ENCODE data around the gene DGLUCY.
"Not testable (repeated sequence)": the region's sequence is repeated elsewhere in the genome, so short reads cannot be mapped to it uniquely, and the experiment has no call there.

DGLUCY gene

GRCh38 chr14:91197631-91198030, 83.8 kb downstream of the DGLUCY start:
- Histone ChIP-seq H3K9me3 (ENCODE audit: control insufficient read depth in 1 of 2, low read length in 2 of 2) (peaks cover 0 to 2% of the 10 kb centered on the region in 2 donors), H3K4me3 (ENCODE audit: low read depth in 1 of 2, low read length in 2 of 2) (no peak overlapping the region), H3K4me1 (ENCODE audit: control insufficient read depth in 1 of 2, insufficient read depth in 2 of 2, low read length in 2 of 2) (peaks cover 0 to 5% of the 10 kb centered on the region in 2 donors), H3K27me3 (ENCODE audit: control insufficient read depth in 1 of 2, insufficient read depth in 2 of 2, low read length in 2 of 2) (no peaks in the 10 kb centered on the region), H3K36me3 (ENCODE audit: control insufficient read depth in 1 of 2, insufficient read depth in 2 of 2, low read length in 2 of 2) (peaks cover 37 to 77% of the 10 kb centered on the region in 2 donors), H3K27ac (ENCODE audit: low read depth, low read length) (no peak overlapping the region), H3K9ac (ENCODE audit: low read depth in 1 of 2, low read length in 2 of 2) (no peak overlapping the region)

GRCh38 chr14:91200802-91201201, 86.9 kb downstream of the DGLUCY start:
- H3K27me3 ChIP-seq (ENCODE audit: control insufficient read depth in 1 of 2, insufficient read depth in 2 of 2, low read length in 2 of 2); H3K4me1 ChIP-seq (ENCODE audit: control insufficient read depth in 1 of 2, insufficient read depth in 2 of 2, low read length in 2 of 2); H3K9ac ChIP-seq (ENCODE audit: low read depth in 1 of 2, low read length in 2 of 2); H3K27ac ChIP-seq (ENCODE audit: low read depth, low read length); H3K9me3 ChIP-seq (ENCODE audit: control insufficient read depth in 1 of 2, low read length in 2 of 2); H3K4me3 ChIP-seq (ENCODE audit: low read depth in 1 of 2, low read length in 2 of 2): not testable (repeated sequence)
- H3K36me3 ChIP-seq (ENCODE audit: control insufficient read depth in 1 of 2, insufficient read depth in 2 of 2, low read length in 2 of 2), result peaks cover 55 to 86% of the 10 kb centered on the region in 2 donors

- no peak overlapping the region for H3K4me3 ChIP-seq (ENCODE audit: low read depth in 1 of 2, low read length in 2 of 2)
- no peak overlapping the region for H3K9ac ChIP-seq (ENCODE audit: low read depth in 1 of 2, low read length in 2 of 2)
- H3K9me3 ChIP-seq (ENCODE audit: control insufficient read depth in 1 of 2, low read length in 2 of 2), result peaks cover 0 to 2% of the 10 kb centered on the region in 2 donors
- H3K36me3 ChIP-seq (ENCODE audit: control insufficient read depth in 1 of 2, insufficient read depth in 2 of 2, low read length in 2 of 2), result peaks cover 50 to 86% of the 10 kb centered on the region in 2 donors
- no peak overlapping the region for H3K27ac ChIP-seq (ENCODE audit: low read depth, low read length)
- H3K4me1 ChIP-seq (ENCODE audit: control insufficient read depth in 1 of 2, insufficient read depth in 2 of 2, low read length in 2 of 2), result peaks cover 0 to 5% of the 10 kb centered on the region in 2 donors
- H3K27me3 ChIP-seq (ENCODE audit: control insufficient read depth in 1 of 2, insufficient read depth in 2 of 2, low read length in 2 of 2), result no peaks in the 10 kb centered on the region
These were observed 88.5 kb downstream of the DGLUCY start for GRCh38 chr14:91202234-91202974.

DNA sequence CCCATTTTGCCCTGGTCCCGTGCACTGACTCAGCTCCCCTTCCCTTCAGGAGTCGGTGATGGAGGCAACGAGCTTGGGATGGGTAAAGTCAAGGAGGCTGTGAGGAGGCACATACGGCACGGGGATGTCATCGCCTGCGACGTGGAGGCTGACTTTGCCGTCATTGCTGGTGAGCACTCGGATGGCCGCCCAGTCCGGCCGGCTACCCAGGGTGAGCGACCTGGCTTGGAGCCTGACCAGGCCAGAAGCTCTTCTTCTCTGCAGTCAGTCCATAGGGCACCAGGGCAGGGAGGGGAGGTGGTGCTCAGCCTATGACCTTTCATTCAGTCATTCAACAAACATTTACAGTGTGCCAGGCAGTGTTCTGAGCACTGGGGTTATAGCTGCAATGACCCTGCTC, 90.8 kb downstream of the DGLUCY start:
- Histone ChIP-seq H3K36me3 (ENCODE audit: control insufficient read depth in 1 of 2, insufficient read depth in 2 of 2, low read length in 2 of 2) (peaks cover 40 to 78% of the 10 kb centered on the region in 2 donors), H3K9ac (ENCODE audit: low read depth in 1 of 2, low read length in 2 of 2) (no peak overlapping the region), H3K4me3 (ENCODE audit: low read depth in 1 of 2, low read length in 2 of 2) (no peak overlapping the region), H3K27ac (ENCODE audit: low read depth, low read length) (no peak overlapping the region), H3K27me3 (ENCODE audit: control insufficient read depth in 1 of 2, insufficient read depth in 2 of 2, low read length in 2 of 2) (no peaks in the 10 kb centered on the region), H3K4me1 (ENCODE audit: control insufficient read depth in 1 of 2, insufficient read depth in 2 of 2, low read length in 2 of 2) (peaks cover 0 to 5% of the 10 kb centered on the region in 2 donors), H3K9me3 (ENCODE audit: control insufficient read depth in 1 of 2, low read length in 2 of 2) (peaks cover 0 to under 1% of the 10 kb centered on the region in 2 donors)

GRCh38 chr14:91205459-91205858, 91.6 kb downstream of the DGLUCY start:
- Histone ChIP-seq H3K4me3 (ENCODE audit: low read depth in 1 of 2, low read length in 2 of 2) (no peak overlapping the region), H3K36me3 (ENCODE audit: control insufficient read depth in 1 of 2, insufficient read depth in 2 of 2, low read length in 2 of 2) (peaks cover 37 to 78% of the 10 kb centered on the region in 2 donors), H3K9me3 (ENCODE audit: control insufficient read depth in 1 of 2, low read length in 2 of 2) (no peaks in the 10 kb centered on the region), H3K27me3 (ENCODE audit: control insufficient read depth in 1 of 2, insufficient read depth in 2 of 2, low read length in 2 of 2) (no peaks in the 10 kb centered on the region), H3K9ac (ENCODE audit: low read depth in 1 of 2, low read length in 2 of 2) (no peak overlapping the region), H3K4me1 (ENCODE audit: control insufficient read depth in 1 of 2, insufficient read depth in 2 of 2, low read length in 2 of 2) (peaks cover 0 to 5% of the 10 kb centered on the region in 2 donors), H3K27ac (ENCODE audit: low read depth, low read length) (no peak overlapping the region)

DNA sequence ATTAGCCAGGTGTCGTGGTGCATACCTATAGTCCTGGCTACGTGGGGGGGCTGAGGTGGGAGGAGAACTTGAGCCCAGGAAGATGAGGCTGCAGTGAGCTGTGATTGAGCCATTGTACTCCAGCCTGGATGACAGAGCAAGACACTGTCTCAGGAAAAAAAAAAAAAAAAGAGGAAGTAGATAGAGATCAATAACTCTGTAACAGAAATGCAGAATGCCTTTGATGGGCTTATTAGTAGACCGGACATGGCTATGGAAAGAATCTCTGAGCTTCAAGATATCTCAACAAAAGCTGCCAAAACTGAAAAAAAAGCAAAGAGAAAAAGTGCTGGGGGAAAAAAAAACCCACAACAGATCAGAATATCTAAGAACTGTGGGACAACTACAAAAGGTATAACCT, 93.1 kb downstream of the DGLUCY start:
- H3K27me3 ChIP-seq (ENCODE audit: control insufficient read depth in 1 of 2, insufficient read depth in 2 of 2, low read length in 2 of 2), result no peaks in the 10 kb centered on the region
- H3K27ac ChIP-seq (ENCODE audit: low read depth, low read length), result no peak overlapping the region
- peaks cover 0 to 4% of the 10 kb centered on the region in 2 donors for H3K4me1 ChIP-seq (ENCODE audit: control insufficient read depth in 1 of 2, insufficient read depth in 2 of 2, low read length in 2 of 2)
- H3K9ac ChIP-seq (ENCODE audit: low read depth in 1 of 2, low read length in 2 of 2), result no peak overlapping the region
- H3K36me3 ChIP-seq (ENCODE audit: control insufficient read depth in 1 of 2, insufficient read depth in 2 of 2, low read length in 2 of 2), result peaks cover 39 to 83% of the 10 kb centered on the region in 2 donors
- H3K9me3 ChIP-seq (ENCODE audit: control insufficient read depth in 1 of 2, low read length in 2 of 2), result no peaks in the 10 kb centered on the region
- no peak overlapping the region for H3K4me3 ChIP-seq (ENCODE audit: low read depth in 1 of 2, low read length in 2 of 2)

DNA sequence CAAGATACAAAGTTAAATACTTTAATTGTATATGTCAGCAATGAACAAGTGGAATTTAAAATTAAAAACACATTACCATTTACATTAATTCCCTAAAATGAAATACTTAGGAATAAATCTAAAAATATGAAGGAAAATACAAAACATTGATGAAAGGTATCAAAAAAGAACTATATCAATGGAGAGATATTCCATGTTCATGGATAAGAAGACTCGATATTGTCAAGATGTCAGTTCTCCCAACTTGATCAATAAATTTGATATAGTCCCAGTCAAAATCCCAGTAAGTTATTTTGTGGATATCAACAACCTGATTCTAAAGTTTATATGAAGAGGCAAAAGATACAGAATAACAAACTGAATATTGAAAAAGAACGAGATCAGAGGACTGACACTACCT, 97.1 kb downstream of the DGLUCY start:
- H3K27ac ChIP-seq (ENCODE audit: low read depth, low read length), result no peak overlapping the region
- H3K4me1 ChIP-seq (ENCODE audit: control insufficient read depth in 1 of 2, insufficient read depth in 2 of 2, low read length in 2 of 2), result no peaks in the 10 kb centered on the region
- no peak overlapping the region for H3K9ac ChIP-seq (ENCODE audit: low read depth in 1 of 2, low read length in 2 of 2)
- no peaks in the 10 kb centered on the region for H3K9me3 ChIP-seq (ENCODE audit: control insufficient read depth in 1 of 2, low read length in 2 of 2)
- H3K4me3 ChIP-seq (ENCODE audit: low read depth in 1 of 2, low read length in 2 of 2), result no peak overlapping the region
- peaks cover 17 to 64% of the 10 kb centered on the region in 2 donors for H3K36me3 ChIP-seq (ENCODE audit: control insufficient read depth in 1 of 2, insufficient read depth in 2 of 2, low read length in 2 of 2)
- no peaks in the 10 kb centered on the region for H3K27me3 ChIP-seq (ENCODE audit: control insufficient read depth in 1 of 2, insufficient read depth in 2 of 2, low read length in 2 of 2)

- H3K27me3 ChIP-seq (ENCODE audit: control insufficient read depth in 1 of 2, insufficient read depth in 2 of 2, low read length in 2 of 2), result no peaks in the 10 kb centered on the region
- H3K36me3 ChIP-seq (ENCODE audit: control insufficient read depth in 1 of 2, insufficient read depth in 2 of 2, low read length in 2 of 2), result peaks cover 24 to 63% of the 10 kb centered on the region in 2 donors
- H3K4me1 ChIP-seq (ENCODE audit: control insufficient read depth in 1 of 2, insufficient read depth in 2 of 2, low read length in 2 of 2), result no peaks in the 10 kb centered on the region
- H3K9me3 ChIP-seq (ENCODE audit: control insufficient read depth in 1 of 2, low read length in 2 of 2), result no peaks in the 10 kb centered on the region
- no peak overlapping the region for H3K9ac ChIP-seq (ENCODE audit: low read depth in 1 of 2, low read length in 2 of 2)
- H3K27ac ChIP-seq (ENCODE audit: low read depth, low read length), result no peak overlapping the region
- H3K4me3 ChIP-seq (ENCODE audit: low read depth in 1 of 2, low read length in 2 of 2), result no peak overlapping the region
These were observed 100.4 kb downstream of the DGLUCY start for GRCh38 chr14:91214306-91214705.

DNA sequence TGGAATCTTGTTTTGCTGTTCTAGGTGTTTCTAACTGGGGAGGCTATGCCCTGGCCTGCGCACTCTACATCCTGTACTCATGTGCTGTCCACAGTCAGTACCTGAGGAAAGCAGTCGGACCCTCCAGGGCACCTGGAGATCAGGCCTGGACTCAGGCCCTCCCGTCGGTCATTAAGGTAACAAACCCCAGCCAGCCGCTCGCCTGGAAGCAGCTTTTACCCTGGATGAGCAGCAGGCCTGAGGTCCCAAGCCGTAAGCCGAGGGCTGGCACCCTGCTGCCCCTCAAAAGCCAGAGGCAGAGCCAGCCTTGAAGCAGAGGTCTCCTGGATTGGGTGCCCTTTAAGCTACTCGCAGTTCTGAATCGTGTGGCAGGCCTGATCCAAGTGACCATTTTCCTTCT, 101.5 kb downstream of the DGLUCY start:
- H3K9ac ChIP-seq (ENCODE audit: low read depth in 1 of 2, low read length in 2 of 2), result no peak overlapping the region
- H3K36me3 ChIP-seq (ENCODE audit: control insufficient read depth in 1 of 2, insufficient read depth in 2 of 2, low read length in 2 of 2), result peaks cover 22 to 64% of the 10 kb centered on the region in 2 donors
- no peak overlapping the region for H3K4me3 ChIP-seq (ENCODE audit: low read depth in 1 of 2, low read length in 2 of 2)
- no peaks in the 10 kb centered on the region for H3K9me3 ChIP-seq (ENCODE audit: control insufficient read depth in 1 of 2, low read length in 2 of 2)
- no peak overlapping the region for H3K27ac ChIP-seq (ENCODE audit: low read depth, low read length)
- no peaks in the 10 kb centered on the region for H3K4me1 ChIP-seq (ENCODE audit: control insufficient read depth in 1 of 2, insufficient read depth in 2 of 2, low read length in 2 of 2)
- H3K27me3 ChIP-seq (ENCODE audit: control insufficient read depth in 1 of 2, insufficient read depth in 2 of 2, low read length in 2 of 2), result no peaks in the 10 kb centered on the region

DNA sequence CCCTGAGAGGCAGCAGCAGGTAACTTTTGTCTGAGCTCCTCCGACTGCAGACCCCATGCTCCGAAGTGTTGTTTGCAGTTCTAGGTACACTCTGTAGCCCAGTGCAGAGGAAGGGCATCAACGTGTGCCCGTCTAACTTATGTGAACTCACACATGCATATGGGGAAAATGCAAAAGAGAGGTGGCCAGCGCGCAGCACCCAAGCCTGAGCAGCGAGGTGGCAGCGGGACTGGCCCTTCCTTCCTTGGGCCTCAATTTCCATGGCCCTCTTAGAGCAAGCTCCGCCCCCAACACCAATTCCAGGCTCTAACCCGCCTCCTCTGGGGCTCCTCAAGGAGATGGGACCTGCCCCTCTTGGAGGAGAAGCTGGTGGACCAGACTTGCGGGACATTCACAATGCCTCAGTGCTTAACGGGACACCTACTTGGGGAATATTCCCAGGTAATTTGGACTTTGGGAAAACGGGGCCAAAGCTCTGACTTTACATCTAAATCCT, 102.9 kb downstream of the DGLUCY start:
- peaks cover 25 to 66% of the 10 kb centered on the region in 2 donors for H3K36me3 ChIP-seq (ENCODE audit: control insufficient read depth in 1 of 2, insufficient read depth in 2 of 2, low read length in 2 of 2)

More for the DNA sequence above, 102.9 kb downstream of the DGLUCY start:
- Histone ChIP-seq H3K9ac (ENCODE audit: low read depth in 1 of 2, low read length in 2 of 2) (no peak overlapping the region), H3K4me3 (ENCODE audit: low read depth in 1 of 2, low read length in 2 of 2) (no peak overlapping the region), H3K9me3 (ENCODE audit: control insufficient read depth in 1 of 2, low read length in 2 of 2) (no peaks in the 10 kb centered on the region), H3K4me1 (ENCODE audit: control insufficient read depth in 1 of 2, insufficient read depth in 2 of 2, low read length in 2 of 2) (no peaks in the 10 kb centered on the region), H3K27me3 (ENCODE audit: control insufficient read depth in 1 of 2, insufficient read depth in 2 of 2, low read length in 2 of 2) (no peaks in the 10 kb centered on the region), H3K27ac (ENCODE audit: low read depth, low read length) (no peak overlapping the region)
